Peyer's patch (tissue), 4 donors: ENCODE measurements around the gene PDE10A.

Experiments
- CTCF ChIP-seq, 6 experiments: fragments of 450-650 bp in 4 of 6; fragments of 200-600 bp in 2 of 6; sonication (generic) in 1 of 6; IDR thresholded peaks; one replicate each; pipeline ENCODE4 v1.5.1; 2017 to 2019; ENCODE audit warnings: antibody characterized with exemption in 6 of 6, mild to moderate bottlenecking in 3 of 6, moderate library complexity in 1 of 6
- POLR2A ChIP-seq, 2 donors: fragments of 450-650 bp; IDR thresholded peaks; one replicate each; pipeline ENCODE4 v1.5.1; 2017; ENCODE audit warnings: antibody characterized with exemption in 2 of 2, mild to moderate bottlenecking in 2 of 2, moderate library complexity in 2 of 2

- no peak for TF ChIP-seq CTCF (IDR thresholded peaks at IDR 0.05)
- no peak for TF ChIP-seq POLR2A (IDR thresholded peaks at IDR 0.05)
Observed at GRCh38 chr6:165469483-165469882, 193.6 kb downstream of the PDE10A start.
